Nephron (organoid): ENCODE results near the gene TADA3.
A peak's percentile ranks its signal among the peaks of the same experiment; 100 is the strongest.

Source experiments
- H3K27ac Mint-ChIP-seq, 3 experiments: 2 replicates each; pipeline ENCODE4 v1.8.0; 2020; ENCODE audit warnings: mixed read lengths in 3 of 3, mild to moderate bottlenecking in 2 of 3, moderate library complexity in 1 of 3
- H3K27me3 Mint-ChIP-seq: 2 replicates; pipeline ENCODE4 v1.8.0; 2021; ENCODE audit warnings: low read depth, mild to moderate bottlenecking, moderate library complexity, mixed read lengths
- H3K36me3 Mint-ChIP-seq: 2 replicates; pipeline ENCODE4 v1.8.0; 2020; ENCODE audit warnings: low read depth, mixed read lengths
- H3K4me1 Mint-ChIP-seq: 2 replicates; pipeline ENCODE4 v1.8.0; 2020; ENCODE audit warnings: mixed read lengths
- H3K4me3 Mint-ChIP-seq, 3 experiments: 2 replicates each; pipeline ENCODE4 v1.8.0; 2020; ENCODE audit warnings: mild to moderate bottlenecking in 3 of 3, mixed read lengths in 3 of 3, moderate library complexity in 2 of 3
- H3K9me3 Mint-ChIP-seq: 2 replicates; pipeline ENCODE4 v1.8.0; 2020; ENCODE audit warnings: mixed read lengths
- TF ChIP-seq, protein P1 (sequence below), 3 experiments: fragments of 200-600 bp; sonication (generic); IDR thresholded peaks; one replicate each; pipeline ENCODE4 v1.5.0; 2021; ENCODE audit warnings: antibody characterized with exemption in 3 of 3; ENCODE audit not compliant: unreplicated experiment in 3 of 3

TADA3 gene

DNA sequence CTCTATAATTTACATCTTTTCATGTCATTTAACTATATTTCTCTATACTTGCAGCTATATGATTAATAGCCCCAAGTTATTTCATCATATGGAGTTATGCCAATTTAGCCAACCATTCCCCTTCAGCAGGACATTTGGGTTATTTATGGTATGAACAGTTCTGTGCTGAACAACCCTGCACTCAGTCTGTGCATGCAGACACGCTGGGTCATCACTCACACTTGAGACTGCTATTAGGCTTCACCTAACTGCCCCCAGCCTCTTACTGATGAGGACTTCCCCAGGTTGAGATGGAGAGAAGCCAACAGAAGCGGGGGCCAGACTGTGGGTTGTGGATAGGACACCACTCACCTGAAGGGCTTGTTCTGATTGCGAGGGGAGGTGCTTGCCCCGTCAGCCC lies 7.3 kb downstream of the TADA3 start:
- H3K36me3 Mint-ChIP-seq, result peaks cover 71% of the 10 kb centered on the region
- peaks cover 4% of the 10 kb centered on the region for H3K4me1 Mint-ChIP-seq
- no peak overlapping the region for H3K4me3 Mint-ChIP-seq
- peak overlapping the region in 1 of 3 experiments; percentile 64 for H3K27ac Mint-ChIP-seq
- TF ChIP-seq, protein P1, sequence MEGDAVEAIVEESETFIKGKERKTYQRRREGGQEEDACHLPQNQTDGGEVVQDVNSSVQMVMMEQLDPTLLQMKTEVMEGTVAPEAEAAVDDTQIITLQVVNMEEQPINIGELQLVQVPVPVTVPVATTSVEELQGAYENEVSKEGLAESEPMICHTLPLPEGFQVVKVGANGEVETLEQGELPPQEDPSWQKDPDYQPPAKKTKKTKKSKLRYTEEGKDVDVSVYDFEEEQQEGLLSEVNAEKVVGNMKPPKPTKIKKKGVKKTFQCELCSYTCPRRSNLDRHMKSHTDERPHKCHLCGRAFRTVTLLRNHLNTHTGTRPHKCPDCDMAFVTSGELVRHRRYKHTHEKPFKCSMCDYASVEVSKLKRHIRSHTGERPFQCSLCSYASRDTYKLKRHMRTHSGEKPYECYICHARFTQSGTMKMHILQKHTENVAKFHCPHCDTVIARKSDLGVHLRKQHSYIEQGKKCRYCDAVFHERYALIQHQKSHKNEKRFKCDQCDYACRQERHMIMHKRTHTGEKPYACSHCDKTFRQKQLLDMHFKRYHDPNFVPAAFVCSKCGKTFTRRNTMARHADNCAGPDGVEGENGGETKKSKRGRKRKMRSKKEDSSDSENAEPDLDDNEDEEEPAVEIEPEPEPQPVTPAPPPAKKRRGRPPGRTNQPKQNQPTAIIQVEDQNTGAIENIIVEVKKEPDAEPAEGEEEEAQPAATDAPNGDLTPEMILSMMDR (IDR thresholded peaks at IDR 0.05; ENCODE audit: unreplicated experiment in 3 of 3), result no peak
- no peaks in the 10 kb centered on the region for H3K9me3 Mint-ChIP-seq
- no peaks in the 10 kb centered on the region for H3K27me3 Mint-ChIP-seq

DNA sequence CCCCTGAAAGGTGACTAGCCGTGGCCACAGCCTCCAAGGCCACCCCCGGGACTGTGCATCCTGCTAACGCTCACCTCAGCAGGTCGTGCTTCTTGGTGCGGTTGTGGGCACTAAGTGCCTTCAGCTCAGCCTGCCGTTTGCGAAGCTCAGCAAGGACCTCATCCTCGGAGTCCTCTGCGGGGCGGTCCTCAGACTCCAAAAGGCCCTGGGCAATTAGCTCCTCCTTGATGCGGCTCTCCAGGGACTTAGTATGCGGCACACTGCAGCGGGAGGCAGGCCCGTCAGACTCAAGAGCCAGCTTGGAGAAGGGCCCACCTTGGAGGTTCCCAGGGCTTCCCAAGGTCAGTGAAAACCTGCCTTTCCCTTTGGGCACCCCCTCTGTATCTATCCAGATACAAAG lies 8.3 kb downstream of the TADA3 start:
- Mint-ChIP-seq H3K27me3 (no peaks in the 10 kb centered on the region), H3K27ac (no peak overlapping the region), H3K36me3 (peaks cover 63% of the 10 kb centered on the region), H3K4me3 (no peak overlapping the region), H3K4me1 (peaks cover 7% of the 10 kb centered on the region), H3K9me3 (no peaks in the 10 kb centered on the region)
- TF ChIP-seq, protein P1 (IDR thresholded peaks at IDR 0.05; ENCODE audit: unreplicated experiment in 3 of 3), result no peak

DNA sequence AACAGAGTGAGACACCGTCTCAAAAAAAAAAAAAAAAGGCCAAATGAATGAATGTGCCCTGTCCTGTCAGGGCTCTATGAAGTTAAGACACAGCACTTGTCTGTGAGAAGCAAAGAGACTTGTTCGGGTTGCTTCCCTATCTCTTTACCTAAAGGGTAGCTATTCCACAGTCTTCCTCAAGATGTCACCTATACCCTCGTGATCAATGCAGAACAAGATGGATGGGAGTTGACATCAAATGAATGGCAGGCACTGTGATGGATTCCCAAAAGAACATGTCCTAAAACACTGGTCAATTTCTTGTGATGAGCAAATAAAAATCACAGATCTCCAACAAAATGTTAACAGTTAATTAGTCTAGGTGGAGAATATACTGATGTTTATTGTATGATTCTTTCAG lies 9.5 kb downstream of the TADA3 start:
- Mint-ChIP-seq H3K4me1 (peaks cover 19% of the 10 kb centered on the region), H3K9me3 (no peaks in the 10 kb centered on the region), H3K27ac (peak overlapping the region in 1 of 3 experiments; percentile 58), H3K27me3 (no peaks in the 10 kb centered on the region), H3K4me3 (no peak overlapping the region), H3K36me3 (peaks cover 60% of the 10 kb centered on the region)
- TF ChIP-seq, protein P1 (IDR thresholded peaks at IDR 0.05; ENCODE audit: unreplicated experiment in 3 of 3), result no peak

DNA sequence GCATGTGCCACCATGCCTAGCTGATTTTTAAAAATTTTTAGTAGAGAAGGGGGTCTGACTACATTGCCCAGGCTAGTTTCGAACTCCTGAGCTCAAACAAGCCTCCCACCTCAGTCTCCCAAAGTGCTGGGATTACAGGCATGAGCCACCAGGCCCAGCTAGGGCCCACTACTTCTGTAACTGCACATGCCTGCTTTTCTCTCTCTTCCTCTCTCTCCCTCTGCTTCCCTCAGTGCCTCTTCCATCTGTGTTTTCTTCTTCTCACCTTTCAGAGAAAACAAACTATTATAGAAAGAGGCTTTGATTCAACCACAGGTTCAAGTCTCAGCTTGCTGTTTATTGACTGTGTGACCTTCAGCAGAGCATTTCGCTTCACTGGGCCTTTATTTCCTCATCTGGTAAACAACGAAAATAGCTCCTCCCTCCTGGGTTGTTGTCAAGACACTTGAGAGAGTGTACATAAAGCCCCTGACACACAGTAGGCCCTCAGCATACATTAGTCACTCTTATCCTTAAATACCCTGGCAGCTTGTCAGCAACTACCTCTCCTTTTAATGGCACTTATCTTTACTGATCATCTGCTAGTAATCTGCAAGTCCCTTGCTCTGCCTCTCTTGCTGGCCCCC lies 10.2 kb downstream of the TADA3 start:
- H3K27me3 Mint-ChIP-seq, result no peaks in the 10 kb centered on the region
- peak overlapping the region; percentile 23 to 58 (median 31) for H3K27ac Mint-ChIP-seq
- TF ChIP-seq, protein P1 (IDR thresholded peaks at IDR 0.05; ENCODE audit: unreplicated experiment in 3 of 3), result no peak
- H3K4me3 Mint-ChIP-seq, result no peak overlapping the region
- peaks cover 25% of the 10 kb centered on the region for H3K4me1 Mint-ChIP-seq
- peaks cover 54% of the 10 kb centered on the region for H3K36me3 Mint-ChIP-seq
- no peaks in the 10 kb centered on the region for H3K9me3 Mint-ChIP-seq

DNA sequence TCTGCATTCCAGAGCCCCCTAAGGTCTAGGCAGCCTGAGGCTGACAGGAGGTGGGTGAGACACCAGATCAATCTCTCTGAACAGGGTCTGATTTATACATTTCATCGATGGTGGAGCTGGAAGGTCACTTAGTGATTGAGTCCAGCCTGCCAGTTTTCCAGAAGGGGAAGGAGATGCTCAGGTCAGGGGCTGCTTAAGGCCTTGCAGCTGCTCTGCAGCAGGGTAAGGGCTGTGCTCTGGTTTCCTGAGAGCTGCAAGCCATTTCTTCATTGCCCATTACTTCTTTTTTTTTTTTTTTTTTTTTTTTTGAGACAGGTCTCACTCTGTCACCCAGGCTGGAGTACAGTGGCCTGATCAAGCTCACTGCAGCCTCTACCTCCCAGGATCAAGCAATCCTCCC lies 10.7 kb downstream of the TADA3 start:
- Mint-ChIP-seq H3K4me1 (peaks cover 30% of the 10 kb centered on the region), H3K9me3 (no peaks in the 10 kb centered on the region)
- TF ChIP-seq, protein P1 (IDR thresholded peaks at IDR 0.05; ENCODE audit: unreplicated experiment in 3 of 3), result no peak

DNA sequence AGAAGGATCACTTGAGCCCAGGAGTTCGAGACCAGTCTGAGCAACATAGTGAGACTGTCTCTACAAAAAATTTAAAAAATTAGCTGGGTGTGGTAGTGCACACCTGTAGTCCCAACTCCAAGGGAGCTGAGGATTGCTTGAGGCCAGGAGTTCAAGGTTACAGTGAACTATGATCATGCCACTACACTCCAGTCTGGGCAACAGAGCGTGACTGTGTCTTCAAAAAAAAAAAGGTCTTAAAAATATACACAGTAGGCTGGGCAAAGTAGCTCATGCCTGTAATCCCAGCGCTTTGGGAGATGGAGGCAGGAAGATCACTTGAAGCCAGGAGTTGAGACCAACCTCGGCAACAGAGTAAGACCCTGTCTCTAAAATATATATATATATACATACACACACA lies 11.4 kb downstream of the TADA3 start:
- peaks cover 43% of the 10 kb centered on the region for H3K36me3 Mint-ChIP-seq
- peak overlapping the region; percentile 74 to 81 (median 80) for H3K27ac Mint-ChIP-seq
- H3K9me3 Mint-ChIP-seq, result no peaks in the 10 kb centered on the region
- peaks cover 35% of the 10 kb centered on the region for H3K4me1 Mint-ChIP-seq
- H3K27me3 Mint-ChIP-seq, result no peaks in the 10 kb centered on the region
- H3K4me3 Mint-ChIP-seq, result no peak overlapping the region
- TF ChIP-seq, protein P1 (IDR thresholded peaks at IDR 0.05; ENCODE audit: unreplicated experiment in 3 of 3), result no peak

More for the DNA sequence above, 10.7 kb downstream of the TADA3 start:
- peaks cover 49% of the 10 kb centered on the region for H3K36me3 Mint-ChIP-seq
- H3K27me3 Mint-ChIP-seq, result no peaks in the 10 kb centered on the region
- peak overlapping the region; percentile 74 to 81 (median 80) for H3K27ac Mint-ChIP-seq
- H3K4me3 Mint-ChIP-seq, result no peak overlapping the region
